HEK293 (cell line): Measurements from ENCODE around the gene ZBP1.
A peak's percentile ranks its signal among the peaks of the same experiment; 100 is the strongest.

Experiments
- CTCF ChIA-PET: fragments of 350-600 bp; formaldehyde crosslinking; extraction: SDS; loops from one replicate; lab custom pipeline; 2021; ENCODE audit warnings: antibody characterized with exemption; lab: Yijun Ruan, JAX
- POLR2A ChIA-PET: fragments of 300-600 bp; formaldehyde crosslinking; extraction: SDS; loops from one replicate; lab custom pipeline; 2020; ENCODE audit warnings: antibody characterized with exemption, inconsistent platforms; lab: Yijun Ruan, JAX
- H3K27ac ChIP-seq: fragments of 200-500 bp; sonication (Bioruptor generic); 2 replicates; pipeline ENCODE4 v1.5.1; 2014; ENCODE audit warnings: low read depth, low read length, control low read depth, inconsistent platforms; ENCODE audit errors: extremely low read depth
- H3K36me3 ChIP-seq, 2 experiments: fragments of 200-500 bp in 1 of 2; sonication (Bioruptor generic) in 1 of 2; 1 replicate in 1 of 2; 2 replicates in 1 of 2; pipeline ENCODE4 v1.5.1; 2014 to 2017; ENCODE audit warnings: inconsistent platforms in 2 of 2, low read length in 2 of 2; ENCODE audit not compliant: control insufficient read depth in 2 of 2, insufficient read depth in 1 of 2
- H3K4me1 ChIP-seq: fragments of 200-500 bp; sonication (Bioruptor generic); 2 replicates; pipeline ENCODE4 v1.5.1; 2014; ENCODE audit warnings: mild to moderate bottlenecking, low read length, inconsistent platforms; ENCODE audit not compliant: control insufficient read depth, insufficient read depth
- H3K4me3 ChIP-seq: 2 replicates; pipeline ENCODE4 v1.5.1; 2011; ENCODE audit warnings: low read depth, mild to moderate bottlenecking, control low read depth, low read length, moderate library complexity
- H3K9me3 ChIP-seq: fragments of 200-500 bp; sonication (Bioruptor generic); 2 replicates; pipeline ENCODE4 v1.5.1; 2014; ENCODE audit warnings: low read depth, low read length, inconsistent platforms; ENCODE audit not compliant: control insufficient read depth, insufficient read depth
- EGR2 ChIP-seq: fragments of 450-650 bp; formaldehyde crosslinking; IDR thresholded peaks from 2 replicates; pipeline ENCODE4 v1.5.1; 2016; ENCODE audit warnings: low read depth, missing biosample characterization, missing genetic modification characterization
- GFI1B ChIP-seq: fragments of 450-650 bp; formaldehyde crosslinking; IDR thresholded peaks from 2 replicates; pipeline ENCODE4 v1.5.1; 2016; ENCODE audit warnings: missing biosample characterization, missing genetic modification characterization
- GLIS1 ChIP-seq: fragments of 450-650 bp; formaldehyde crosslinking; IDR thresholded peaks from 2 replicates; pipeline ENCODE4 v1.5.1; 2016; ENCODE audit warnings: missing biosample characterization, missing genetic modification characterization
- GLIS2 ChIP-seq: fragments of 450-650 bp; formaldehyde crosslinking; IDR thresholded peaks from 2 replicates; pipeline ENCODE4 v1.5.1; 2016; ENCODE audit warnings: missing biosample characterization, missing genetic modification characterization
- HOXA7 ChIP-seq: sonication (generic); formaldehyde crosslinking; IDR thresholded peaks from 2 replicates; pipeline ENCODE4 v1.8.1; 2022; ENCODE audit warnings: missing genetic modification reagents, borderline replicate concordance
- HOXC10 ChIP-seq: sonication (generic); formaldehyde crosslinking; IDR thresholded peaks from 2 replicates; pipeline ENCODE4 v1.8.1; 2023; ENCODE audit warnings: mild to moderate bottlenecking, missing genetic modification reagents
- KLF1 ChIP-seq: fragments of 450-650 bp; formaldehyde crosslinking; IDR thresholded peaks from 2 replicates; pipeline ENCODE4 v1.5.1; 2016; ENCODE audit warnings: missing biosample characterization, missing genetic modification characterization
- KLF10 ChIP-seq: fragments of 450-650 bp; IDR thresholded peaks from 2 replicates; pipeline ENCODE4 v1.5.1; 2018; ENCODE audit warnings: missing biosample characterization, mild to moderate bottlenecking, missing genetic modification characterization
- KLF17 ChIP-seq: fragments of 450-650 bp; formaldehyde crosslinking; IDR thresholded peaks from 2 replicates; pipeline ENCODE4 v1.5.1; 2016; ENCODE audit warnings: missing biosample characterization, missing genetic modification characterization
- KLF7 ChIP-seq: fragments of 450-650 bp; formaldehyde crosslinking; IDR thresholded peaks from 2 replicates; pipeline ENCODE4 v1.5.1; 2016; ENCODE audit warnings: missing biosample characterization, missing genetic modification characterization, borderline replicate concordance
- SCRT2 ChIP-seq: fragments of 450-650 bp; formaldehyde crosslinking; IDR thresholded peaks from 2 replicates; pipeline ENCODE4 v1.5.1; 2016; ENCODE audit warnings: missing biosample characterization, missing genetic modification characterization
- SP2 ChIP-seq: fragments of 450-650 bp; formaldehyde crosslinking; IDR thresholded peaks from 2 replicates; pipeline ENCODE4 v1.5.1; 2016; ENCODE audit warnings: missing biosample characterization, missing genetic modification characterization
- ZBTB1 ChIP-seq: fragments of 450-650 bp; formaldehyde crosslinking; IDR thresholded peaks from 2 replicates; pipeline ENCODE4 v1.5.1; 2016; ENCODE audit warnings: missing biosample characterization, missing genetic modification characterization
- ZBTB26 ChIP-seq: fragments of 450-650 bp; formaldehyde crosslinking; optimal IDR thresholded peaks from 2 replicates; pipeline ENCODE3; 2016; ENCODE audit warnings: missing biosample characterization, mild to moderate bottlenecking, missing genetic modification characterization
- ZBTB8A ChIP-seq: fragments of 450-650 bp; formaldehyde crosslinking; IDR thresholded peaks from 2 replicates; pipeline ENCODE4 v1.5.1; 2016; ENCODE audit warnings: missing biosample characterization, missing genetic modification characterization
- ZFP69B ChIP-seq: fragments of 450-650 bp; formaldehyde crosslinking; IDR thresholded peaks from 2 replicates; pipeline ENCODE4 v1.5.1; 2016; ENCODE audit warnings: missing biosample characterization, missing genetic modification characterization
- ZIC2 ChIP-seq: fragments of 450-650 bp; formaldehyde crosslinking; IDR thresholded peaks from 2 replicates; pipeline ENCODE4 v1.5.1; 2016; ENCODE audit warnings: missing biosample characterization, missing genetic modification characterization
- ZNF146 ChIP-seq: fragments of 450-650 bp; formaldehyde crosslinking; IDR thresholded peaks from 2 replicates; pipeline ENCODE4 v1.5.1; 2016; ENCODE audit warnings: missing biosample characterization, missing genetic modification characterization
- ZNF423 ChIP-seq: fragments of 450-650 bp; formaldehyde crosslinking; IDR thresholded peaks from 2 replicates; pipeline ENCODE4 v1.5.1; 2016; ENCODE audit warnings: missing biosample characterization, missing genetic modification characterization
- ZNF529 ChIP-seq: fragments of 450-650 bp; formaldehyde crosslinking; IDR thresholded peaks from 2 replicates; pipeline ENCODE4 v1.5.1; 2017; ENCODE audit warnings: missing genetic modification characterization, missing biosample characterization; ENCODE audit not compliant: insufficient replicate concordance
- ZNF600 ChIP-seq: fragments of 450-650 bp; formaldehyde crosslinking; IDR thresholded peaks from 2 replicates; pipeline ENCODE4 v1.5.1; 2016; ENCODE audit warnings: missing biosample characterization, missing genetic modification characterization
- ZNF654 ChIP-seq: fragments of 450-650 bp; formaldehyde crosslinking; IDR thresholded peaks from 2 replicates; pipeline ENCODE4 v1.5.1; 2016; ENCODE audit warnings: low read depth, missing biosample characterization, missing genetic modification characterization
- ZXDB ChIP-seq: fragments of 450-650 bp; formaldehyde crosslinking; IDR thresholded peaks from 2 replicates; pipeline ENCODE4 v1.5.1; 2016; ENCODE audit warnings: missing biosample characterization, missing genetic modification characterization
- TF ChIP-seq, protein P1 (sequence below): fragments of 450-650 bp; formaldehyde crosslinking; IDR thresholded peaks from 2 replicates; pipeline ENCODE4 v1.5.1; 2017; ENCODE audit warnings: missing biosample characterization, missing genetic modification characterization
- TF ChIP-seq, protein P2 (sequence below): fragments of 450-650 bp; formaldehyde crosslinking; IDR thresholded peaks from 2 replicates; pipeline ENCODE4 v1.5.1; 2016; ENCODE audit warnings: missing biosample characterization, missing genetic modification characterization
- TF ChIP-seq, protein P3 (sequence below): fragments of 450-650 bp; formaldehyde crosslinking; IDR thresholded peaks from 2 replicates; pipeline ENCODE4 v1.5.1; 2016; ENCODE audit warnings: missing biosample characterization, missing genetic modification characterization

ZBP1 gene

GRCh38 chr20:57598060-57598459 lies 22.2 kb downstream of the ZBP1 start:
- Histone ChIP-seq H3K9me3 (no peaks in the 10 kb centered on the region), H3K4me1 (no peaks in the 10 kb centered on the region), H3K27ac (no peak overlapping the region)
- ChIA-PET CTCF (interaction anchor here (0.7 to 7.9 kb wide), 7 partner anchors 10 to 611 kb away, joined by 3 to 124 read pairs (median 4); no protein-coding TSS in a partner anchor), POLR2A (no interaction called here)
- no peak for TF ChIP-seq ZNF654 (tag by site-specific recombination)
- TF ChIP-seq ZBTB26 (tag by site-specific recombination) = no peak
- no peak for TF ChIP-seq KLF7
- no peak for TF ChIP-seq ZNF423
- TF ChIP-seq ZNF529 (tag by site-specific recombination) = no peak
- no peak for TF ChIP-seq ZNF146 (tag by site-specific recombination)
- TF ChIP-seq SCRT2 (tag by site-specific recombination) = no peak
- TF ChIP-seq KLF10 = no peak
- TF ChIP-seq HOXC10 (CRISPR knock-in tag) = no peak
- TF ChIP-seq, all 188 proteins: peak for 0
- Histone ChIP-seq H3K4me3 (no peak overlapping the region), H3K36me3 (no peaks in the 10 kb centered on the region)

DNA sequence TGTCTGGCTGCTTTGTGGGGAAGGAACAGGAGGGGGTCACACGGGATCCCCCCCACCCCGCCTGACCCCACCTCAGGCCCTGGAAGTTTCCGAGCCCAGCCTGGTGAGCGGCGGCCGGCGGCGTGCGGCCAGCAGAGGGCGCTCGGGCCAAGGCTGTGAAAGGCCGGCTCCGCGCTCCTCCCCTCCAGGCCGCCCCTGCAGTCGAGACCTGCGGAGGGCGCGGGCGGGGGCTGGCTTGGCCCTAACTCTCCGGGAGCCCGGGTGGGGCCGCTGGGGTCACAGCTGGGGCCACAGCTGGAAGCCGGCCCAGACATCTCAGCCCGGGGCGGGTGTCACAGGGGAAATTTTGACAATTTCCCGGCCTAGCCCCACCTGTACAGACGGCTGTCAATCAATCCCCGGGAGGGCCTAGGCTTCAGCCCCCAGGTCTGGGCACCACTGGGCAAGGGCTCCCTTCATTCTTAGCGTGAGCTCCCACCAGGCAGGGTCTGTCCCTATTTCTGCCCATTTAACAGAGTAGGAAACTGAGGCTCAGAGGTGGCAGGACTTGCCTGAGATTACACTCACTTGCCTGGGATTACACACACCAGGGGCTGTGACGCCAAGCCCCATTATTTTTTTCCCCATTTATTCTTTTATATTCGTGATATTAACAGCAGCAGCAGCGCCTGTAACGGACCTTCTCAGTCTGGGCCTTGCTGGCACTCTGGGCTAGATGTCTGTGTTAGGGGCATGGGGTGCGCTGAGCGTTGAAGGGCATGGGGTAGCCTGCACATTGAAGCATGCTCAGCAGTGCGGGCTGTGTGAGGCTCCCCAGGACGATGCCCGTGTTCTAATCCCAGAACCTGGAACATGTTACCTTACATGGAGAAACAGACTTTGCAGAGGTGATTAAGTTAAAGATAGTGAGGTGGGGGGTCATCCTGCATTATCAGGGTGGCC lies 23.0 kb downstream of the ZBP1 start:
- H3K9me3 ChIP-seq = no peaks in the 10 kb centered on the region
- H3K27ac ChIP-seq = no peak overlapping the region
- CTCF ChIA-PET = interaction anchor here (0.5 to 7.9 kb wide), 22 partner anchors 9 to 1870 kb away, joined by 3 to 124 read pairs (median 4); no protein-coding TSS in a partner anchor
- H3K36me3 ChIP-seq = no peaks in the 10 kb centered on the region
- POLR2A ChIA-PET = no interaction called here
- H3K4me3 ChIP-seq = no peak overlapping the region
- H3K4me1 ChIP-seq = no peaks in the 10 kb centered on the region
- peak; percentile 53 for TF ChIP-seq ZIC2 (tag by site-specific recombination)
- TF ChIP-seq ZBTB1 (tag by site-specific recombination) = no peak
- TF ChIP-seq ZXDB (tag by site-specific recombination) = peak; percentile 83
- TF ChIP-seq KLF17 = peak; percentile 39; the same call in 1 of the 2 replicates
- TF ChIP-seq ZFP69B (tag by site-specific recombination) = no peak
- peak; percentile 7; the same call in 1 of the 2 replicates for TF ChIP-seq SP2 (tag by site-specific recombination)
- no peak for TF ChIP-seq HOXA7
- TF ChIP-seq KLF1 (tag by site-specific recombination) = peak; percentile 50; the same call in 1 of the 2 replicates
- 0 out of 2 replicates have a peak, but pooled peaks have one; percentile 10 for TF ChIP-seq ZBTB8A (tag by site-specific recombination)
- TF ChIP-seq GLIS2 (tag by site-specific recombination) = peak; percentile 79
- TF ChIP-seq ZBTB26 (tag by site-specific recombination) = peak; percentile 41
- 0 out of 2 replicates have a peak, but pooled peaks have one; percentile 24 for TF ChIP-seq ZNF600 (tag by site-specific recombination)
- no peak for TF ChIP-seq GFI1B
- peak; percentile 59 for TF ChIP-seq EGR2 (tag by site-specific recombination)
- peak; percentile 66 for TF ChIP-seq GLIS1 (tag by site-specific recombination)
- TF ChIP-seq, protein P1, sequence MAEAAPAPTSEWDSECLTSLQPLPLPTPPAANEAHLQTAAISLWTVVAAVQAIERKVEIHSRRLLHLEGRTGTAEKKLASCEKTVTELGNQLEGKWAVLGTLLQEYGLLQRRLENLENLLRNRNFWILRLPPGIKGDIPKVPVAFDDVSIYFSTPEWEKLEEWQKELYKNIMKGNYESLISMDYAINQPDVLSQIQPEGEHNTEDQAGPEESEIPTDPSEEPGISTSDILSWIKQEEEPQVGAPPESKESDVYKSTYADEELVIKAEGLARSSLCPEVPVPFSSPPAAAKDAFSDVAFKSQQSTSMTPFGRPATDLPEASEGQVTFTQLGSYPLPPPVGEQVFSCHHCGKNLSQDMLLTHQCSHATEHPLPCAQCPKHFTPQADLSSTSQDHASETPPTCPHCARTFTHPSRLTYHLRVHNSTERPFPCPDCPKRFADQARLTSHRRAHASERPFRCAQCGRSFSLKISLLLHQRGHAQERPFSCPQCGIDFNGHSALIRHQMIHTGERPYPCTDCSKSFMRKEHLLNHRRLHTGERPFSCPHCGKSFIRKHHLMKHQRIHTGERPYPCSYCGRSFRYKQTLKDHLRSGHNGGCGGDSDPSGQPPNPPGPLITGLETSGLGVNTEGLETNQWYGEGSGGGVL = peak; percentile 38; the same call in 1 of the 2 replicates
- TF ChIP-seq, protein P2, sequence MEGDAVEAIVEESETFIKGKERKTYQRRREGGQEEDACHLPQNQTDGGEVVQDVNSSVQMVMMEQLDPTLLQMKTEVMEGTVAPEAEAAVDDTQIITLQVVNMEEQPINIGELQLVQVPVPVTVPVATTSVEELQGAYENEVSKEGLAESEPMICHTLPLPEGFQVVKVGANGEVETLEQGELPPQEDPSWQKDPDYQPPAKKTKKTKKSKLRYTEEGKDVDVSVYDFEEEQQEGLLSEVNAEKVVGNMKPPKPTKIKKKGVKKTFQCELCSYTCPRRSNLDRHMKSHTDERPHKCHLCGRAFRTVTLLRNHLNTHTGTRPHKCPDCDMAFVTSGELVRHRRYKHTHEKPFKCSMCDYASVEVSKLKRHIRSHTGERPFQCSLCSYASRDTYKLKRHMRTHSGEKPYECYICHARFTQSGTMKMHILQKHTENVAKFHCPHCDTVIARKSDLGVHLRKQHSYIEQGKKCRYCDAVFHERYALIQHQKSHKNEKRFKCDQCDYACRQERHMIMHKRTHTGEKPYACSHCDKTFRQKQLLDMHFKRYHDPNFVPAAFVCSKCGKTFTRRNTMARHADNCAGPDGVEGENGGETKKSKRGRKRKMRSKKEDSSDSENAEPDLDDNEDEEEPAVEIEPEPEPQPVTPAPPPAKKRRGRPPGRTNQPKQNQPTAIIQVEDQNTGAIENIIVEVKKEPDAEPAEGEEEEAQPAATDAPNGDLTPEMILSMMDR = peak; percentile 92
- TF ChIP-seq, protein P3, sequence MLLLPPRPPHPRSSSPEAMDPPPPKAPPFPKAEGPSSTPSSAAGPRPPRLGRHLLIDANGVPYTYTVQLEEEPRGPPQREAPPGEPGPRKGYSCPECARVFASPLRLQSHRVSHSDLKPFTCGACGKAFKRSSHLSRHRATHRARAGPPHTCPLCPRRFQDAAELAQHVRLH = no peak
